Nephron (organoid): ENCODE measurements around the gene NFATC1.

Source experiments
- H3K27ac Mint-ChIP-seq, 3 experiments: 2 replicates each; pipeline ENCODE4 v1.8.0; 2020; ENCODE audit warnings: mixed read lengths in 3 of 3, mild to moderate bottlenecking in 2 of 3, moderate library complexity in 1 of 3
- H3K27me3 Mint-ChIP-seq: 2 replicates; pipeline ENCODE4 v1.8.0; 2021; ENCODE audit warnings: low read depth, mild to moderate bottlenecking, moderate library complexity, mixed read lengths
- H3K36me3 Mint-ChIP-seq: 2 replicates; pipeline ENCODE4 v1.8.0; 2020; ENCODE audit warnings: low read depth, mixed read lengths
- H3K4me1 Mint-ChIP-seq: 2 replicates; pipeline ENCODE4 v1.8.0; 2020; ENCODE audit warnings: mixed read lengths
- H3K4me3 Mint-ChIP-seq, 3 experiments: 2 replicates each; pipeline ENCODE4 v1.8.0; 2020; ENCODE audit warnings: mild to moderate bottlenecking in 3 of 3, mixed read lengths in 3 of 3, moderate library complexity in 2 of 3
- H3K9me3 Mint-ChIP-seq: 2 replicates; pipeline ENCODE4 v1.8.0; 2020; ENCODE audit warnings: mixed read lengths
- TF ChIP-seq, protein P1 (sequence below), 3 experiments: fragments of 200-600 bp; sonication (generic); IDR thresholded peaks; one replicate each; pipeline ENCODE4 v1.5.0; 2021; ENCODE audit warnings: antibody characterized with exemption in 3 of 3; ENCODE audit not compliant: unreplicated experiment in 3 of 3

The NFATC1 gene

DNA sequence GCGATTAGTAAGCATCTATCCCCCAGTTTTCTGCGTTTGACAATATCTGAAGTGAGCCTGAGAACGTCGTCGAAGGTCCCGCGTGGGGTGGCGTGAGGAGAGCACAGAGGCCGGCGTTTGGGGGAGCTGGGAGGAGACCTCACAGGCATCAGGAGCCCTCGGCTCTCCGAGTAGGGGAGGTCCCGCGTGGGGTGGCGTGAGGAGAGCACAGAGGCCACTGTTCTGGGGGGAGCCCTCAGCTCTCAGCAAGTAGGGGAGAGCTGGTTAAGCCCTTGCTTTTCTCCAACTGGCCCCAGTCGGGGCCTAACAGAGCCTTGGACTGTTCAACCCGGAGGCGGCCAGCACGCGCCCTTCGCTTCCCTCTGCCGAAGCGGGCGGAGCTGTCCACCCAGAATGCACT is 134.3 kb downstream of the NFATC1 start:
- H3K27me3 Mint-ChIP-seq: peaks cover 36% of the 10 kb centered on the region
- peak overlapping the region in 1 of 3 experiments; percentile 49 for H3K27ac Mint-ChIP-seq
- TF ChIP-seq, protein P1, sequence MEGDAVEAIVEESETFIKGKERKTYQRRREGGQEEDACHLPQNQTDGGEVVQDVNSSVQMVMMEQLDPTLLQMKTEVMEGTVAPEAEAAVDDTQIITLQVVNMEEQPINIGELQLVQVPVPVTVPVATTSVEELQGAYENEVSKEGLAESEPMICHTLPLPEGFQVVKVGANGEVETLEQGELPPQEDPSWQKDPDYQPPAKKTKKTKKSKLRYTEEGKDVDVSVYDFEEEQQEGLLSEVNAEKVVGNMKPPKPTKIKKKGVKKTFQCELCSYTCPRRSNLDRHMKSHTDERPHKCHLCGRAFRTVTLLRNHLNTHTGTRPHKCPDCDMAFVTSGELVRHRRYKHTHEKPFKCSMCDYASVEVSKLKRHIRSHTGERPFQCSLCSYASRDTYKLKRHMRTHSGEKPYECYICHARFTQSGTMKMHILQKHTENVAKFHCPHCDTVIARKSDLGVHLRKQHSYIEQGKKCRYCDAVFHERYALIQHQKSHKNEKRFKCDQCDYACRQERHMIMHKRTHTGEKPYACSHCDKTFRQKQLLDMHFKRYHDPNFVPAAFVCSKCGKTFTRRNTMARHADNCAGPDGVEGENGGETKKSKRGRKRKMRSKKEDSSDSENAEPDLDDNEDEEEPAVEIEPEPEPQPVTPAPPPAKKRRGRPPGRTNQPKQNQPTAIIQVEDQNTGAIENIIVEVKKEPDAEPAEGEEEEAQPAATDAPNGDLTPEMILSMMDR (IDR thresholded peaks at IDR 0.05; ENCODE audit: unreplicated experiment in 3 of 3): no peak
- H3K36me3 Mint-ChIP-seq: peaks cover 5% of the 10 kb centered on the region
- no peaks in the 10 kb centered on the region for H3K9me3 Mint-ChIP-seq
- peaks cover 21% of the 10 kb centered on the region for H3K4me1 Mint-ChIP-seq
- no peak overlapping the region for H3K4me3 Mint-ChIP-seq

DNA sequence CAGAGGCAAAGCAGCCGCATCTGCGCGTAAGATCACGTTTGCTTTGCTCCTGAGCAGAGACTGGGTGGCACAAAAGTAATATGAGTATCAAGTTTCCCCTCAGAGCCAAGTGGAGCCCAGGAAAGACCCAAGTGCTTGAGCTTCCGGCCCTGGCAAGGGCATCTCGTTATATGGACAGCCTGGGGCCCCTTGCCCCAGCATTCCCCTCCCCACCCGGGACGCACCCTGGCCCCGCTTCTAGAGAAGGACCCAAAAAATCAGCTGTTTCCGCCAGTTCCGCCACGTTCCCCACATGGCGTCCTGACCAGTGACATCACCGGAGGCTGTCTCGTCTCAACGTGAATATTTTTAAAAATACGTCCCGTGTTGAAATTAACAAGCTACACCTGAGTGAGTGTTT is 135.1 kb downstream of the NFATC1 start:
- Mint-ChIP-seq H3K27ac (no peak overlapping the region), H3K27me3 (peaks cover 42% of the 10 kb centered on the region), H3K4me3 (no peak overlapping the region), H3K36me3 (peaks cover 5% of the 10 kb centered on the region), H3K9me3 (no peaks in the 10 kb centered on the region), H3K4me1 (peaks cover 21% of the 10 kb centered on the region)
- TF ChIP-seq, protein P1 (IDR thresholded peaks at IDR 0.05; ENCODE audit: unreplicated experiment in 3 of 3): no peak

DNA sequence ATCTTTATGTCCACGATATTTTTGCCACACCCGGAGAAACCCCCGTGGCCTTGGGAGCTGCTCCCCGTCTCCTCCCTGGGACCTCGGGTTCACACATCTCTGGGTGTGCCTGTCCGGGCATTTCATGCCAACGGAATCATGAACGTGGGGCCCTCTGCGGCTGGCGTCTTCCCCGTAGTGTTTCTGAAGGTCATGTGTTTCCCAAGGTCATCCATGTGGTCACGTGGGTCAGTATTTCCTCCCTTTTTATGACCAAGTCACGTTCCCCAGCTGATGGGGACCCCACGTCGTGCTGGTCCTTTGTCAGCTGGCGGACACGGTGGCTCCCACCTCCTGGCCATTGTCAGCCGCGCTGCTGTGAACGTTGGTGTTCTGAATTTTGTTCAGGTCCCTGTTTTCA is 135.7 kb downstream of the NFATC1 start:
- TF ChIP-seq, protein P1 (IDR thresholded peaks at IDR 0.05; ENCODE audit: unreplicated experiment in 3 of 3): no peak

DNA sequence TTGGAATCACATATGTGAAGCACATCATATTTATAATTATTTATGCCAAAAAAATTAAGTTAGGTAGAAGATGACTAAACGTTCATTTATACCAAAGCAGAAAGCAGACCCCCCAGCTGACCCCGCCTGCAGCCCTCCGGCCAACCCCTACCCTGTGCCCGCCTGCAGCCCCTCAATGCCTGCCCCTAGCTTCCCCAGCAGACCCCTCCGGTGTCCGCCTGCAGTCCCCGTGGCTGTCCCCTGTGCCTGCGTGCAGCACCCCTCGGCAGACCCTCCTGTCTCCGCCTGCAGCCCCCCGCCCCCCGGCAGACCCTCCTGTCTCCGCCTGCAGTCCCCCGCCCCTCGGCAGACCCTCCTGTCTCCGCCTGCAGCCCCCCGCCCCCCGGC is 136.2 kb downstream of the NFATC1 start:
- TF ChIP-seq, protein P1 (IDR thresholded peaks at IDR 0.05; ENCODE audit: unreplicated experiment in 3 of 3): no peak
- Mint-ChIP-seq H3K4me3 (no peak overlapping the region), H3K9me3 (no peaks in the 10 kb centered on the region), H3K27ac (no peak overlapping the region), H3K27me3 (peaks cover 42% of the 10 kb centered on the region), H3K4me1 (peaks cover 21% of the 10 kb centered on the region), H3K36me3 (peaks cover 5% of the 10 kb centered on the region)

More for the DNA sequence above, 135.7 kb downstream of the NFATC1 start:
- Mint-ChIP-seq H3K36me3 (peaks cover 5% of the 10 kb centered on the region), H3K9me3 (no peaks in the 10 kb centered on the region), H3K4me1 (peaks cover 21% of the 10 kb centered on the region), H3K27ac (no peak overlapping the region), H3K4me3 (no peak overlapping the region), H3K27me3 (peaks cover 42% of the 10 kb centered on the region)

DNA sequence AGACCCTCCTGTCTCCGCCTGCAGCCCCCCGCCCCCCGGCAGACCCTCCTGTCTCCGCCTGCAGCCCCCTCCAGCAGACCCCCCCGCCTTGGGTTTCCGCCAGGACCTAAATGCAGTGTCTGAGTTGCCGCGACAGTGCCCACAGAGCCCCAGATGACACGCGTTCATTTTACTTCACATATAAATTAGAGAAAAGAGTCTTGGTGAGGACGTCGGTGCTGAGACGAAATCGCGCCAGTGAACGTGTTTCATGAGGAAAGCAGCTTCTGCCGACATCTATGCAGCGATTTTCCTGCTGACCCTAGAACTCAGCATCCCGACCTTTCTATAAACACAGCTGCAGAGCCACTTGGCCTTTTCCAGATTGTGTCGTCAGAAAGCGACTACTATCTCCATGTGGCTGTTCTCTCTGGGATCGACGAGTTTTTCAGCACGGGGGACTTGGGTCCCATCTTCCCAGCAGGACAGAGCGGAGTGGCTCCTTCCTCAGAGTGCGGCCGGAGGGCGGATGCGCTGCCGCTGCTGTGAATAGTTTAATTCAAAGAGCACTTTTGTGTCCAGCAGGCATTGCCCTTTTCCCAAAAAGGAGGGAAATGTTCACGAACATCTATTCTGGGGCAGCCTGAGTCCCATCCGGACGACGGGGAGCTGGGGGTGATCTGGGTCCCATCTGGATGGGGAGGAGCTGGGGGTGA is 136.7 kb downstream of the NFATC1 start:
- H3K4me1 Mint-ChIP-seq: peaks cover 21% of the 10 kb centered on the region
- H3K36me3 Mint-ChIP-seq: peaks cover 5% of the 10 kb centered on the region
- H3K27ac Mint-ChIP-seq: no peak overlapping the region
- H3K4me3 Mint-ChIP-seq: no peak overlapping the region
- H3K27me3 Mint-ChIP-seq: peaks cover 40% of the 10 kb centered on the region
- TF ChIP-seq, protein P1 (IDR thresholded peaks at IDR 0.05; ENCODE audit: unreplicated experiment in 3 of 3): no peak
- H3K9me3 Mint-ChIP-seq: peaks cover under 1% of the 10 kb centered on the region

DNA sequence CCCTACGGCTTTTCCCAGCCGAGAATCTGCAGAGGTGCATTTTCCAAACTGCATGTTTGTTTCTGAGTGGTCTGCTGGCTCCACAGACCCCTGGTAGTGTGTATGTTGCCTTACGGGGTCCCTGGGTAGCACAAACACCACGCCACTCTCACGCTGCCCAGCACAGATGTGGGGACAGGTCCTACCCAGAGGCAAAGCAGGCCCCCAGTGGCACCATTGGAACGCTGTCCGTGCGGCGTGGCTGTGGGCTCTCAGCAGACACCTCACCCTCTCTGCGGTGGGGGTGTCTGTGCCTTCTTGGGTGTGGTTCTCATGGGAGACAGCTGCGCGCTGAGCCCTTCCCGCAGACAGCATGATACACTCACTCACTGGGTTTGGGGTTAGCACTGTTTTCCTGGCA is 137.4 kb downstream of the NFATC1 start:
- Mint-ChIP-seq H3K36me3 (peaks cover 5% of the 10 kb centered on the region), H3K4me3 (no peak overlapping the region), H3K27me3 (peaks cover 38% of the 10 kb centered on the region), H3K27ac (no peak overlapping the region), H3K4me1 (peaks cover 18% of the 10 kb centered on the region), H3K9me3 (peaks cover 6% of the 10 kb centered on the region)
- TF ChIP-seq, protein P1 (IDR thresholded peaks at IDR 0.05; ENCODE audit: unreplicated experiment in 3 of 3): no peak
